NCI-H146 (cell line): ENCODE measurements around the gene KTI12.
"Not testable (repeated sequence)": the region's sequence is repeated elsewhere in the genome, so short reads cannot be mapped to it uniquely, and the experiment has no call there.

Source experiments
- DNase-seq: peaks from one replicate; lab custom pipeline; 2025; lab: John Stamatoyannopoulos, UW

The KTI12 gene

GRCh38 chr1:52033190-52034049, at the start of gene KTI12:
Gene KTI12 (minus strand): TSS chr1:52033810. CDS start chr1:52033761, 49 bp downstream.
- DNase-seq: peak; percentile 92

- no peak for DNase-seq
Measured at GRCh38 chr1:52080014-52080415, 46.4 kb upstream of the KTI12 start.

- not testable (repeated sequence) for DNase-seq
Measured at GRCh38 chr1:52077277-52077676, 43.7 kb upstream of the KTI12 start.

- DNase-seq: no peak
Measured at GRCh38 chr1:52072291-52072690, 38.7 kb upstream of the KTI12 start.

- no peak for DNase-seq
Measured at GRCh38 chr1:52070704-52071103, 37.1 kb upstream of the KTI12 start.

- DNase-seq: no peak
Measured at GRCh38 chr1:52063192-52063591, 29.6 kb upstream of the KTI12 start.

- DNase-seq: no peak
Measured at GRCh38 chr1:52060822-52061221, 27.2 kb upstream of the KTI12 start.

GRCh38 chr1:52059888-52060287, 26.3 kb upstream of the KTI12 start:
- no peak for DNase-seq

GRCh38 chr1:52059321-52059720, 25.7 kb upstream of the KTI12 start:
- no peak for DNase-seq

GRCh38 chr1:52057876-52058415, 24.3 kb upstream of the KTI12 start:
- no peak for DNase-seq

GRCh38 chr1:52057255-52057654, 23.6 kb upstream of the KTI12 start:
- no peak for DNase-seq

- no peak for DNase-seq
Measured at GRCh38 chr1:52056937-52057231, 23.3 kb upstream of the KTI12 start.

GRCh38 chr1:52056163-52056936, 22.7 kb upstream of the KTI12 start, which contains the start of gene BTF3L4:
Gene BTF3L4 (plus strand): TSS chr1:52056295. CDS start chr1:52059848, 3,553 bp downstream.
- DNase-seq: peak; percentile 96

GRCh38 chr1:52055866-52056162, 22.2 kb upstream of the KTI12 start:
- no peak for DNase-seq

- DNase-seq: peak; percentile 93
Measured at GRCh38 chr1:52055066-52055865, 21.7 kb upstream of the KTI12 start, which contains the start of gene TXNDC12. Gene TXNDC12 (minus strand): TSS chr1:52055191. CDS start chr1:52055096, 95 bp downstream.

GRCh38 chr1:52054496-52055065, 21.0 kb upstream of the KTI12 start:
- DNase-seq: no peak

GRCh38 chr1:52053862-52054261, 20.3 kb upstream of the KTI12 start:
- DNase-seq: no peak

- DNase-seq: not testable (repeated sequence)
Measured at GRCh38 chr1:52049337-52049736, 15.7 kb upstream of the KTI12 start.

- not testable (repeated sequence) for DNase-seq
Measured at GRCh38 chr1:52045666-52046195, 12.1 kb upstream of the KTI12 start.

- DNase-seq: no peak
Measured at GRCh38 chr1:52045236-52045635, 11.6 kb upstream of the KTI12 start.

- DNase-seq: no peak
Measured at GRCh38 chr1:52041551-52042185, 8.1 kb upstream of the KTI12 start.
